ENCODE data around the gene RAMAC. TPM values are rescaled to one million over a fixed set of nuclear protein-coding genes. Genes with fewer than 3 reads are reported as not detected.

The RAMAC gene
- total RNA-seq, 1 experiment from 2014 or later: 18.7 TPM

DNA sequence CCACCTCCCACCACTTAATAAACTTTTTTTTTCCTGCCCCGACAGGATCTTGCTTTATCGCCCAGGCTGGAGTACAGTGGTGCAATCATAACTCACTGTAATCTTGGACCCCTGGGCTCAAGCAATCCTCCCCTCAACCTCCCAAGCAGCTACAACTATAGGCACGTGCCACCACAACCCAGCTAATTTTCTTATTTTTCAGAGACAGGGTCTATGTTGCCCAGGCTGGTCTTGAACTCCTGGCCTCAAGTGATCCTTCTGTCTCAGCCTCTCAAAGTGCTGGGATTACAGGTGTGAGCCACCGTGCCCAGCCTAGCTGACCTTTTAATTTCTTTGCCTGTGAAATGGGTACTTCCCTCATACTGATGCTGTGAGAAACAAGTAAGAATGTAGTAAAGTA, 29.4 kb downstream of the RAMAC start:
- intact Hi-C loops (cut with micrococcal nuclease; ENCODE audit: unreplicated experiment): no loop called here
- CTCF ChIA-PET: interaction anchor here (0.6 kb wide), 1 partner anchor 450 kb away, joined by 3 read pairs; no protein-coding TSS in a partner anchor
- POLR2A ChIA-PET (ENCODE audit: unreplicated experiment): no interaction called here

DNA sequence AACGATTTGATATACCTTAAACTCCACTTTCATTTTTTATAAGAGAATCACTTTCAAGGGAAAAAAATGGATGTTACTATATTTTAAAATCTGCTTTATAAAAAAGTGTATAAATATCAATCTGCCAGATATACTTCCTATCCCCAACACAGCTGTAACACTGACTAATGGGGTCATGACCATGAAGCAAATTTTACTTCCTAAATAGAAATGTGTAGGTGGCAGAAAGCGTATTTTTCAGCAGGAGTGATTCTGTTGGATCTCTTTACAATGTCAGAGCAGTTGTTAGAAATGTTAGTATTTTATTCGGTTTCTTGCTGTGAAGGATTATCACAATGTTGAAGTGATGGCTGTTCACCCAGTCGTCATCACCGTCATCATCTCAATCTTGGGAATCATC, 30.9 kb downstream of the RAMAC start:
- ChIA-PET POLR2A (ENCODE audit: unreplicated experiment) (no interaction called here), CTCF (no interaction called here)
- TF ChIP-seq EZH2 (IDR thresholded peaks at IDR 0.05; ENCODE audit: low read depth): no peak
- TF ChIP-seq, protein P1, sequence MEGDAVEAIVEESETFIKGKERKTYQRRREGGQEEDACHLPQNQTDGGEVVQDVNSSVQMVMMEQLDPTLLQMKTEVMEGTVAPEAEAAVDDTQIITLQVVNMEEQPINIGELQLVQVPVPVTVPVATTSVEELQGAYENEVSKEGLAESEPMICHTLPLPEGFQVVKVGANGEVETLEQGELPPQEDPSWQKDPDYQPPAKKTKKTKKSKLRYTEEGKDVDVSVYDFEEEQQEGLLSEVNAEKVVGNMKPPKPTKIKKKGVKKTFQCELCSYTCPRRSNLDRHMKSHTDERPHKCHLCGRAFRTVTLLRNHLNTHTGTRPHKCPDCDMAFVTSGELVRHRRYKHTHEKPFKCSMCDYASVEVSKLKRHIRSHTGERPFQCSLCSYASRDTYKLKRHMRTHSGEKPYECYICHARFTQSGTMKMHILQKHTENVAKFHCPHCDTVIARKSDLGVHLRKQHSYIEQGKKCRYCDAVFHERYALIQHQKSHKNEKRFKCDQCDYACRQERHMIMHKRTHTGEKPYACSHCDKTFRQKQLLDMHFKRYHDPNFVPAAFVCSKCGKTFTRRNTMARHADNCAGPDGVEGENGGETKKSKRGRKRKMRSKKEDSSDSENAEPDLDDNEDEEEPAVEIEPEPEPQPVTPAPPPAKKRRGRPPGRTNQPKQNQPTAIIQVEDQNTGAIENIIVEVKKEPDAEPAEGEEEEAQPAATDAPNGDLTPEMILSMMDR (conservative IDR thresholded peaks at IDR 0.05): no peak
- Histone ChIP-seq H3K9me3 (ENCODE audit: insufficient read depth, low read depth) (no peaks in the 10 kb centered on the region), H3K79me2 (ENCODE audit: low read depth) (no peaks in the 10 kb centered on the region), H2AFZ (no peak overlapping the region), H3K4me1 (replicated peaks; ENCODE audit: insufficient read depth) (peaks cover 3% of the 10 kb centered on the region; the same call in 1 of the 2 replicates), H3K4me3 (no peak overlapping the region), H3K27me3 (ENCODE audit: insufficient read depth, low read depth) (no peaks in the 10 kb centered on the region), H3K9me2 (ENCODE audit: insufficient read depth) (no peaks in the 10 kb centered on the region), H3K27ac (no peak overlapping the region), H3K36me3 (ENCODE audit: low read depth) (peaks cover 19% of the 10 kb centered on the region; the same call in 1 of the 2 replicates), H3F3A (ENCODE audit: insufficient read depth, low read depth) (peaks cover 13% of the 10 kb centered on the region; the same call in 1 of the 2 replicates), H3K4me2 (no peak overlapping the region), H4K20me1 (ENCODE audit: insufficient read depth) (0 out of 2 replicates have a peak, but pooled peaks cover 3% of the 10 kb centered on the region)
- DNase-seq: no peak
- BruUV-seq (replicated peaks): no TSS peak
- intact Hi-C loops (cut with micrococcal nuclease; ENCODE audit: unreplicated experiment): no loop called here

More for the DNA sequence above, 29.4 kb downstream of the RAMAC start:
- TF ChIP-seq, protein P1 (conservative IDR thresholded peaks at IDR 0.05): no peak
- TF ChIP-seq EZH2 (IDR thresholded peaks at IDR 0.05; ENCODE audit: low read depth): no peak
- Histone ChIP-seq H3K4me3 (no peak overlapping the region), H3K27me3 (ENCODE audit: insufficient read depth, low read depth) (no peaks in the 10 kb centered on the region), H3K9me2 (ENCODE audit: insufficient read depth) (no peaks in the 10 kb centered on the region), H4K20me1 (ENCODE audit: insufficient read depth) (peaks cover 5% of the 10 kb centered on the region; the same call in 1 of the 2 replicates), H3K79me2 (ENCODE audit: low read depth) (peaks cover 9% of the 10 kb centered on the region), H3K27ac (no peak overlapping the region), H3K4me1 (replicated peaks; ENCODE audit: insufficient read depth) (peaks cover 9% of the 10 kb centered on the region), H2AFZ (no peak overlapping the region), H3K9me3 (ENCODE audit: insufficient read depth, low read depth) (no peaks in the 10 kb centered on the region), H3K4me2 (no peak overlapping the region), H3K36me3 (ENCODE audit: low read depth) (peaks cover 16% of the 10 kb centered on the region; the same call in 1 of the 2 replicates), H3F3A (ENCODE audit: insufficient read depth, low read depth) (peaks cover 13% of the 10 kb centered on the region; the same call in 1 of the 2 replicates)
- BruUV-seq (replicated peaks): no TSS peak
- no peak for DNase-seq

DNA sequence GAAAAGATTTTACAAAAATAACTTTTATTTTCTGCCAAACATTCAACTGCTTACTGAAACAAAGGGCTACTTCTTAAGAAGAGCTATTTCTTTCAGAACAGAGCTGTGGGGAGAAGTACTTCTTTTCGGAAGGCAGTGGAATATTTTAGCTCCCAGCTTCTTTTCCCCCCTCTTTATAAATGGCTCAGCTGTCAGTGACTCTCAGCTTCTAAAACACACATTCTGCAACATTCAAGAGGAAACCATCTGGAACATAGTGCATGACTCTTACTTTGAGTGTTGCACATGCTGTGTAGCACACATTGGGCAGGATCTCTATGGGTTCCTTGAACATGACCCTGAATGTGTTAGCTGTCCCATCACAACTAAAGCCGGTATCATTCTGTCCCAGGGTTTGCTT, 32.4 kb downstream of the RAMAC start:
- Histone ChIP-seq H3K4me1 (replicated peaks; ENCODE audit: insufficient read depth) (no peaks in the 10 kb centered on the region), H4K20me1 (ENCODE audit: insufficient read depth) (0 out of 2 replicates have a peak, but pooled peaks cover 6% of the 10 kb centered on the region), H3K9me3 (ENCODE audit: insufficient read depth, low read depth) (no peaks in the 10 kb centered on the region), H3K4me2 (no peak overlapping the region), H3K36me3 (ENCODE audit: low read depth) (peaks cover 19% of the 10 kb centered on the region; the same call in 1 of the 2 replicates), H3K4me3 (no peak overlapping the region), H3K9me2 (ENCODE audit: insufficient read depth) (no peaks in the 10 kb centered on the region), H3F3A (ENCODE audit: insufficient read depth, low read depth) (peaks cover 13% of the 10 kb centered on the region; the same call in 1 of the 2 replicates), H3K27me3 (ENCODE audit: insufficient read depth, low read depth) (no peaks in the 10 kb centered on the region), H3K27ac (no peak overlapping the region), H2AFZ (no peak overlapping the region), H3K79me2 (ENCODE audit: low read depth) (no peaks in the 10 kb centered on the region)
- CTCF ChIA-PET: no interaction called here
- POLR2A ChIA-PET (ENCODE audit: unreplicated experiment): interaction anchor here (0.6 kb wide), 1 partner anchor 268 kb away, joined by 5 read pairs; no protein-coding TSS in a partner anchor
- no peak for TF ChIP-seq EZH2 (IDR thresholded peaks at IDR 0.05; ENCODE audit: low read depth)
- TF ChIP-seq, protein P1 (conservative IDR thresholded peaks at IDR 0.05): no peak
- DNase-seq: no peak
- no TSS peak for BruUV-seq (replicated peaks)
- intact Hi-C loops (cut with micrococcal nuclease; ENCODE audit: unreplicated experiment): no loop called here
